Smooth muscle cell (in vitro differentiated cells): Measurements from ENCODE around the gene JAZF1. TPM values are rescaled to one million over a fixed set of nuclear protein-coding genes. Genes with fewer than 3 reads are reported as not detected.

Source experiments
- DNase-seq: peaks from one replicate; lab custom pipeline; 2025; ENCODE audit not compliant: unreplicated experiment; lab: John Stamatoyannopoulos, UW
- H2AFZ ChIP-seq: fragments of 200-600 bp; sonication (generic); 2 replicates; pipeline ENCODE4 v1.6.0; 2016; ENCODE audit warnings: antibody characterized with exemption, low read depth, mild to moderate bottlenecking
- H3F3A ChIP-seq: fragments of 200-600 bp; sonication (generic); 2 replicates; pipeline ENCODE4 v1.6.0; 2017; ENCODE audit warnings: antibody characterized with exemption, low read depth
- H3K27ac ChIP-seq: fragments of 200-600 bp; sonication (generic); 2 replicates; pipeline ENCODE4 v1.5.1; 2016; ENCODE audit warnings: low read depth, mild to moderate bottlenecking
- H3K27me3 ChIP-seq: fragments of 200-600 bp; sonication (generic); 2 replicates; pipeline ENCODE4 v1.6.1; 2016; ENCODE audit warnings: low read depth, mild to moderate bottlenecking
- H3K36me3 ChIP-seq: fragments of 200-600 bp; sonication (generic); 2 replicates; pipeline ENCODE4 v1.5.1; 2016; ENCODE audit warnings: low read depth
- H3K4me1 ChIP-seq: fragments of 200-600 bp; sonication (generic); 2 replicates; pipeline ENCODE4 v1.5.1; 2016; ENCODE audit warnings: low read depth
- H3K4me2 ChIP-seq: fragments of 200-600 bp; sonication (generic); 2 replicates; pipeline ENCODE4 v1.6.0; 2016; ENCODE audit warnings: mild to moderate bottlenecking
- H3K4me3 ChIP-seq: fragments of 200-600 bp; sonication (generic); 2 replicates; pipeline ENCODE4 v1.5.1; 2016; ENCODE audit warnings: mild to moderate bottlenecking
- H3K79me2 ChIP-seq: fragments of 200-600 bp; sonication (generic); 2 replicates; pipeline ENCODE4 v1.6.0; 2016; ENCODE audit warnings: low read depth, mild to moderate bottlenecking
- H3K9ac ChIP-seq: fragments of 200-600 bp; sonication (generic); 2 replicates; pipeline ENCODE4 v1.6.0; 2016; ENCODE audit warnings: low read depth
- H3K9me3 ChIP-seq: fragments of 200-600 bp; sonication (generic); replicated peaks from 2 replicates; pipeline ENCODE4 v1.5.1; 2016; ENCODE audit warnings: low read depth
- H4K20me1 ChIP-seq: fragments of 200-600 bp; sonication (generic); 2 replicates; pipeline ENCODE4 v1.6.0; 2016; ENCODE audit warnings: low read depth
- WGBS: methylation state at CpG from one replicate; pipeline ENCODE4 v1.1.7; 2016; ENCODE audit warnings: low lambda C conversion rate; 5-methylcytosine and 5-hydroxymethylcytosine counted together
- polyA plus RNA-seq: library from polyadenylated mRNA; unstranded; fragments of >200 nt; fragmentation: Nextera tagmentation; extraction: Ambion mirVana; gene quantifications from 2 replicates; pipeline ENCODE4 v1.2.1, GENCODE V29; 2016
- total RNA-seq: library from RNA; depleted of rRNA; stranded (reverse); fragments of >200 nt; gene quantifications from 2 replicates; pipeline ENCODE4 v1.2.3, GENCODE V29; 2014
- TF ChIP-seq, protein P1 (sequence below): fragments of 200-600 bp; sonication (generic); IDR thresholded peaks from 2 replicates; pipeline ENCODE4 v1.5.1; 2017; ENCODE audit warnings: borderline replicate concordance, mild to moderate bottlenecking, antibody characterized with exemption; ENCODE audit not compliant: insufficient read depth, poor library complexity, severe bottlenecking

Gene JAZF1
- total and polyA plus RNA-seq, 2 experiments from 2014 or later, result 17.4 to 18.0 TPM

DNA sequence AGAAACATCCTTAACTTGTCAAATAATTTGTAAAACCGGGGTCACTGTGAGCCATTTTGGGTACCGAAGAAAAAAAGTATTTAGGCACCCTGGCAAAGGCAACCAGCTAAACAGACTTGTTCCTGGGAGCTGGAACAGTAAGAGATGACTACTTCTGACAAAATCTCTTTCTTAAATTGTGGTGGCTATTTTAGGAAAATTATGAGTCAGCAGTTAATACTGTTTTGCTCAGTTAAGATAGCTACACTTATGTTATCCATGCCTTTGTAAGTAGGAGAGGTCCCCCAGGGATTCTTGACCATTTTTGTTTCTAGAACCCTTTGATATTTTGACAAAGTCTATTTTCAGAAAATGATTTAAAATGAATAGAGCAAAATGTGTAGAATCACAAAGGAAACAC is 372.0 kb downstream of the JAZF1 start:
- Histone ChIP-seq H3F3A (no peaks in the 10 kb centered on the region), H3K4me2 (peak overlapping the region; percentile 56), H3K36me3 (no peaks in the 10 kb centered on the region), H3K9me3 (no peaks in the 10 kb centered on the region), H3K79me2 (peaks cover 10% of the 10 kb centered on the region), H4K20me1 (peaks cover 26% of the 10 kb centered on the region), H3K4me3 (no peak overlapping the region), H3K27ac (peak overlapping the region; percentile 51), H3K4me1 (peaks cover 8% of the 10 kb centered on the region), H2AFZ (no peak overlapping the region), H3K27me3 (no peaks in the 10 kb centered on the region), H3K9ac (no peak overlapping the region)
- TF ChIP-seq, protein P1, sequence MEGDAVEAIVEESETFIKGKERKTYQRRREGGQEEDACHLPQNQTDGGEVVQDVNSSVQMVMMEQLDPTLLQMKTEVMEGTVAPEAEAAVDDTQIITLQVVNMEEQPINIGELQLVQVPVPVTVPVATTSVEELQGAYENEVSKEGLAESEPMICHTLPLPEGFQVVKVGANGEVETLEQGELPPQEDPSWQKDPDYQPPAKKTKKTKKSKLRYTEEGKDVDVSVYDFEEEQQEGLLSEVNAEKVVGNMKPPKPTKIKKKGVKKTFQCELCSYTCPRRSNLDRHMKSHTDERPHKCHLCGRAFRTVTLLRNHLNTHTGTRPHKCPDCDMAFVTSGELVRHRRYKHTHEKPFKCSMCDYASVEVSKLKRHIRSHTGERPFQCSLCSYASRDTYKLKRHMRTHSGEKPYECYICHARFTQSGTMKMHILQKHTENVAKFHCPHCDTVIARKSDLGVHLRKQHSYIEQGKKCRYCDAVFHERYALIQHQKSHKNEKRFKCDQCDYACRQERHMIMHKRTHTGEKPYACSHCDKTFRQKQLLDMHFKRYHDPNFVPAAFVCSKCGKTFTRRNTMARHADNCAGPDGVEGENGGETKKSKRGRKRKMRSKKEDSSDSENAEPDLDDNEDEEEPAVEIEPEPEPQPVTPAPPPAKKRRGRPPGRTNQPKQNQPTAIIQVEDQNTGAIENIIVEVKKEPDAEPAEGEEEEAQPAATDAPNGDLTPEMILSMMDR, result no peak
- DNase-seq, result no peak
- 73% methylated on average over 2 of the region's 2 CpGs for WGBS

- Histone ChIP-seq H2AFZ (no peak overlapping the region), H3K9ac (no peak overlapping the region), H3K79me2 (peaks cover 4% of the 10 kb centered on the region), H3K36me3 (peaks cover 3% of the 10 kb centered on the region), H4K20me1 (peaks cover 8% of the 10 kb centered on the region), H3F3A (no peaks in the 10 kb centered on the region), H3K4me2 (no peak overlapping the region), H3K27ac (no peak overlapping the region), H3K4me1 (peaks cover 8% of the 10 kb centered on the region), H3K9me3 (no peaks in the 10 kb centered on the region), H3K4me3 (no peak overlapping the region), H3K27me3 (no peaks in the 10 kb centered on the region)
- 97% methylated on average over 3 of the region's 3 CpGs for WGBS
- TF ChIP-seq, protein P1, result no peak
- no peak for DNase-seq
These were observed 376.5 kb downstream of the JAZF1 start for GRCh38 chr7:27804139-27804538.

DNA sequence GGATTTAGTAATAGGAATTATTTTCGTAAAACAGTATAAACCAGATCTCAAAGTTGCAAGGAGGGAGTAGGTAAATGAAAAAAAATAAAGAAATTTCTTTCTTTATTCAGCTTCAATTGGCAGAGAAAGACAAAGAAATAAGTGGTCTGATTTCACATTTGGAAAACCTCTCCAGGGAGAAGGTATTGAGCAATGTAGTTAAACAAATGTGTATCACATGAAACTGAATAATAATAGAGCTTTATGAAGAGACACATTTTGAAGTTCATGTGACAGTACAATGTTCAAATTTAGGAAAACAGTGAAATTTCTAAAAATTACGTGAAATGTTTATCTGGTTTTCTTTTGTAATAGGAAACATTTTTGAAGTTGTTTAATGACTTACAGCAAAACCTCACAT is 377.6 kb downstream of the JAZF1 start:
- H3K36me3 ChIP-seq, result peaks cover 3% of the 10 kb centered on the region
- WGBS, result 100% methylated on average over 2 of the region's 2 CpGs
- no peak overlapping the region for H3K27ac ChIP-seq
- no peak overlapping the region for H3K9ac ChIP-seq
- H3K4me1 ChIP-seq, result peaks cover 3% of the 10 kb centered on the region
- H3F3A ChIP-seq, result no peaks in the 10 kb centered on the region
- H4K20me1 ChIP-seq, result peaks cover 11% of the 10 kb centered on the region
- H2AFZ ChIP-seq, result no peak overlapping the region
- no peak overlapping the region for H3K4me3 ChIP-seq
- DNase-seq, result no peak
- no peaks in the 10 kb centered on the region for H3K27me3 ChIP-seq
- H3K4me2 ChIP-seq, result no peak overlapping the region
- H3K79me2 ChIP-seq, result peaks cover 5% of the 10 kb centered on the region
- TF ChIP-seq, protein P1, result no peak
- H3K9me3 ChIP-seq, result no peaks in the 10 kb centered on the region

- Histone ChIP-seq H3K4me2 (no peak overlapping the region), H3K9ac (no peak overlapping the region), H3K36me3 (peaks cover 24% of the 10 kb centered on the region), H2AFZ (no peak overlapping the region), H3K4me3 (no peak overlapping the region), H3K27me3 (no peaks in the 10 kb centered on the region), H3K4me1 (no peaks in the 10 kb centered on the region), H4K20me1 (peaks cover 11% of the 10 kb centered on the region), H3F3A (no peaks in the 10 kb centered on the region), H3K79me2 (peaks cover 18% of the 10 kb centered on the region), H3K27ac (no peak overlapping the region), H3K9me3 (no peaks in the 10 kb centered on the region)
- WGBS, result 95% methylated on average over 2 of the region's 2 CpGs
- TF ChIP-seq, protein P1, result no peak
- no peak for DNase-seq
These were observed 381.4 kb downstream of the JAZF1 start for GRCh38 chr7:27799212-27799611.
